OCI-LY1 (cell line): ENCODE measurements around the gene VAV2.

Experiments
- CTCF ChIP-seq: fragments of 200-600 bp; sonication (generic), shearing (Covaris generic); IDR thresholded peaks from 2 replicates; pipeline ENCODE4 v1.5.1; 2017; ENCODE audit warnings: mild to moderate bottlenecking, antibody characterized with exemption, low read length, moderate library complexity, mixed read lengths
- EZH2 ChIP-seq: fragments of 200-600 bp; sonication (generic), shearing (Covaris generic); IDR thresholded peaks from 2 replicates; pipeline ENCODE4 v1.8.0; 2017; ENCODE audit warnings: borderline replicate concordance, mixed run types, mild to moderate bottlenecking, antibody characterized with exemption, low read length, moderate library complexity, mixed read lengths

DNA sequence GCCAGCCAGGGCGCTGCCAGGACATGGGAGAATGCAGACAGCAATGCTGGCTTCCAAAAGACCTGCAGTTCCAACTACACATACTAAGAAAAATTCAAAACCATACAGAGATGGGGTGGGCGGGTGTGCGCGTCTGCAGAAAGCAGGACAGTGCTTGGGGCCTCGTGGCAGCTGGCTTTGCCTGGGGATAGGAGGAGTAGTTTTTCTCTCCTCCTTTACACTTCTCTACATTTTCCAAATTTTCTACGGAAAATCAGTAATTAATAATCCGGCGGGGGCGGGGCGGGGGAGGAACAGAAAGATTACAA lies 210.3 kb downstream of the VAV2 start:
- TF ChIP-seq EZH2 (no peak), CTCF (no peak)
